Myocyte (in vitro differentiated cells): ENCODE measurements around the gene JARID2. TPM values are rescaled to one million over a fixed set of nuclear protein-coding genes. Genes with fewer than 3 reads are reported as not detected.

Source experiments
- DNase-seq: peaks from one replicate; pipeline ENCODE4 v3.0.0-alpha.2; 2012; ENCODE audit warnings: low read depth
- total RNA-seq: library from RNA; depleted of rRNA; stranded (reverse); fragments of >200 nt; gene quantifications from 2 replicates; pipeline ENCODE4 v1.2.3, GENCODE V29; 2014

The JARID2 gene
- total RNA-seq, 1 donor from 2014 or later: 10.1 TPM

DNA sequence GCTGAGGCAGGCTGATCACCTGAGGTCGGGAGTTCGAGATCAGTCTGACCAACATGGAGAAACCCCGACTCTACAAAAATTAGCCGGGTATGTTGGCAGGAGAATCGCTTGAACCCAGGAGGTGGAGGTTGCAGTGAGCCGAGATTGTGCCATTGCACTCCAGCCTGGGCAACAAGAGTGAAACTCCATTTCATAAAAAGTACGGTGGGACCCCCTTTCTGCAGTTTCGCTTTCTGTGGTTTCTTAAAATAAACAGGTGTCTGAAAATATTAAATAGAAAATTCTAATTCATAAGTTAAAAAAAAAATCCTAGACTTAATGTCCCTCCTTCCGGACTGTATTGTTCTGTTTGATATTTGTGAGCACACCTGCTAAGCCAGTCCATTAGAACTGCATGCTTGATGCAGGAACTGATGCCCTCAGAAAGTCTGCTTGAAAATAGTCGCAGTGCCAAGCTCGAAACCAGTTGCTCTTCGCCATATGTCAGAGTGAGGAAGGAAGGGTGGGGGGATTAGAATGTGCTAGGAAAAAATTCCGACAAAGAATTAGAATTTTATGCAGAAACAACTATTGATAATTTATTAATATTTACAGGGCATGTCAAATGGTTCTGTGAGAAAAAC, 85.9 kb downstream of the JARID2 start:
- no peak for DNase-seq

DNA sequence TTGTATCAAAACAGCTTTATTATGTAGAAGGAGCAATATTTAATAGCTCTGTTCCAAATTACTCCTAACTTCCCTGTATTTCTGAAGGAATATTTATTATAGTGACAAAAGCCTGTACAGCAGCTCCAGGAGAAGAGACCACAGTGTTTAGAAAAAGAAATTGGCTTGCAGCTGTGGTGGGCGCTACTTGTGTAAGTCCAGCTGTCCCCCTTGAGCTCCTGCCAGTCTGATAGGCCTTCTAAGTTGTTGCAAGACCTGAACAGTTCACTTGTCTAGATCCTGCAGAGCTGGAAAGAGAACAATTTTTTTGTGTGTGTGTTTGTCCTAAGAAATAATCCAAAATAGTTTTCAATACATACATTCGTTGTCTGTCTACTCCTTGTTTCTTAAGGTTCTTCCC, 86.6 kb downstream of the JARID2 start:
- peak; percentile 84 for DNase-seq

- no peak for DNase-seq
These were observed 89.5 kb downstream of the JARID2 start for GRCh38 chr6:15335385-15335784.

DNA sequence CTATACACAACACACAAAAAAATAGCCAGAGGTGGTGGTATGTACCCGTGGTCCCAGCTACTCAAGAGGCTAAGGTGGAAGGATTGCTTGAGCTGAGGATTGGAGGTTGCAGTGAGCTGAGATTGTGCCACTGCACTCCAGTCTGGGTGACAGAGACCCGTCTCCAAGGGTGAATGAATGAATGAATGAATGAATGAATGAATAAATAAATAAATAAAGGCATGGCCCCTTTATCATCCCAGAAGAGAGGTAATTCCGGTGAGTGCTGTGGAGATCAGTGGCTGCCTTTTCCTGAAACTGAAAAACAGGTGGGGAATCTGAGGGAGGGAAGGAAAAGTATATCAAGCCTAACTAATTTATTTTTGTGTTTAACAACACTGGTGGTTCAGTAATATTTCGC, 90.0 kb downstream of the JARID2 start:
- DNase-seq: no peak

GRCh38 chr6:15336900-15337560, 91.2 kb downstream of the JARID2 start:
- DNase-seq: no peak

DNA sequence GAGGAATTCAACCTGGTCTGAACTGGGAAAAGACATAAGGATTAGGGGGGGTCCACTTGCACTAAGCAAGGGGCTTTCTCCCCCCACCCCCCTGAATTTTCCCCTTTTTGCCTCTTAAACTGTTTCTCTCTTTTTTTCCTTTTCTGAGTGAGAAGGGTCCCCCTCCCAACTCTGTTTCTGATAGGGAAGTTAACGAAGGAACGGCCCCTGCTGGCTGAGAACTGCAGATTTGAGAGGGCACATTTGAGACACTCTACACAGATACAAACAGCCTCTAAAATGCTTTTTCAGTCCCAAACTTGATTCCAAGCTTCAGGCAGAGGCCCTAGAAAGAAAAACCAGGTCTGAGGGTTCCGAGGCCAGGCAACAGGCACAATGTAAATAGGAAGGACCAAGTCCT, 91.7 kb downstream of the JARID2 start:
- DNase-seq: no peak

GRCh38 chr6:15338476-15338875, 92.6 kb downstream of the JARID2 start:
- no peak for DNase-seq

- DNase-seq: no peak
These were observed 93.2 kb downstream of the JARID2 start for GRCh38 chr6:15339081-15339480.

GRCh38 chr6:15340105-15340601, 94.3 kb downstream of the JARID2 start:
- no peak for DNase-seq

- no peak for DNase-seq
These were observed 94.9 kb downstream of the JARID2 start for GRCh38 chr6:15340775-15341174.

GRCh38 chr6:15341311-15342001, 95.6 kb downstream of the JARID2 start:
- DNase-seq: no peak

DNA sequence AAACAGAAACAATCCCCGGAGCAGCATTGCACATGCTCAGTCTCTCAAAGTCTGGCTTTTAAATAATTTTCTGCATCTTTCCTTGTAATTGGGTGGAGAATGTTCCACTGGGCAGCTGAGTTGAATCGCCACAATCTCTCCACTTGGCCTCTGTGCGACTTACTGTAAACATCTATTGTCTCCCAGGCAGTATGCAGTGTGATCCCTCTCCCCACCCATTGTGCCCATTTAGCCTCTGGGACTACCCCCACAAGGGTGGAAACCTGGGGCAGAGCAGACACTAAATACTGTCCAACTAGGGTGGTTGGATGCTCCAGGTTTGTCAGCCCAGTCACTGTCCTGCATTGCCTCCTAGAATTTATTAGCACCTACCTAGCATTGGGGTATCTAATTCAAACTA, 96.2 kb downstream of the JARID2 start:
- no peak for DNase-seq

DNA sequence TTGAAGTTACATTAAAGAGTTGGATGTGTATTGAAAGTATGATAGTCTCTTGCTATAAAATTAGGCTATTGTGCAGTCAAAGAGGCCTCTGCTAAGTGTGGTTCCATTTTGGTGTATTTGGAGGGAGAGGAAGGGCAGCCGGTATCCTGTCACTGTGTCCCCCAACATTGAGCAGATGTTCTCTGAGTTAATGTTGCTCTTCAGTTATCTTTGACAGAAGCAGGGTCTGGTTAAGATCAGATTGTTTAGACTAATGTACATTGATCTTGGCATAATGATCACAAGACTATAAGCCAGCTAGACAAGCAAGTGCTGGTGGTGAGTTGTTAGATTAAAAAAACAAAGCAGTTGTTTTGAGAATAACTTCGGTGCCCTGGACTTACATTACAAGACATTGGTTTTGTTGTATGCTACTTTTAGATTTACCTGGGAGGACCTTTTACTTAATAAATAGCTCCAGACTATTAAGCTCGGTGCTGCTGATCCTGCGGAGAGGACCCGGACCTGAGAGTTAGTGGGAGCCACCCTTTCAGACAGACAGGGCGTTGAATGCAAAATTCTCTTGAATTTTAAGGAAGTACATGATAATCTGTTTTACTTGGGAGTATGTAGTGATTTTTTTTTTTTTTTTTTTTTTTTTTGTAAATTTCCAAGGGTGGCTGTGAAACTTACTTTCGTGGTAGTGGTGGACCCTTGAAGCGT, 97.8 kb downstream of the JARID2 start:
- no peak for DNase-seq

GRCh38 chr6:15344192-15344519, 98.3 kb downstream of the JARID2 start:
- DNase-seq: no peak

GRCh38 chr6:15344831-15345230, 99.0 kb downstream of the JARID2 start:
- no peak for DNase-seq

DNA sequence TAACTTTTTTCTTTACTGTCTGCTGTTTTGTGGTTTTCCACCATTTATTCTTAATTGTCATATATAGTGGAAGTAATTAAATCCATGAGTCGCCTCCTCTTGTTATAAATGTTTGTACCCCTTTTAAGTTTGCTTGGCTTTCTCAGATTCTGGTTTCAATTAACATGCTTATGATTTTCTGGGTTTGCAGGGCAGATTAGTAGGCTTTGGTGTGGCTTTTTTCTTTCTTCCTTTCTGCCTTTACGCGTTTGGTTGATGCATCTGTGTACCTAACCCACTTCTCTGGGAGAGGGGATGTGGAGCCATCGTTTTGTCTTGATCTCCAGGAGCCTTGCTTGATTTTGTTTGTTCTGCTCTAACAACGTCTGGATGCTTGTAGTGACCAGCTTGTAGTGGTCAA, 100.4 kb downstream of the JARID2 start:
- no peak for DNase-seq

DNA sequence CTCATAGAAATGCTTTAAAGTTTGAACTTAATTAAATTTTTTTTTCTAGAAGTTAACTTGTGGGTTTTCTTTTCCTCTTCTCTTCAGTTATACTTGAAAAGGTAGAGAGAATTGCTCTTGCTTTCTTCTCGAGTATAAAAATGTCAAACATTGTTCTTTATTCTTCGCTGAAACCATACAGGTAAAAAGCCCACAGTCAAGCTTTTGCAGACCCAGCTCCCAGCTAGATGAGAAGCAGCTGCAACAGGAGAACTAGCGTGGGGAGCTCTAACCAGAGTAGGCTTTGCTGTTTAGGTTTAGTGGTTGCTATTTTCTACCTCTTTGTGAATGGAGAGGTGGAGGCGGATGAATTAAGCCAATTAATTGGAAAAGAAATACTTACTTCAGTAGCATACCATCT, 102.7 kb downstream of the JARID2 start:
- DNase-seq: no peak

DNA sequence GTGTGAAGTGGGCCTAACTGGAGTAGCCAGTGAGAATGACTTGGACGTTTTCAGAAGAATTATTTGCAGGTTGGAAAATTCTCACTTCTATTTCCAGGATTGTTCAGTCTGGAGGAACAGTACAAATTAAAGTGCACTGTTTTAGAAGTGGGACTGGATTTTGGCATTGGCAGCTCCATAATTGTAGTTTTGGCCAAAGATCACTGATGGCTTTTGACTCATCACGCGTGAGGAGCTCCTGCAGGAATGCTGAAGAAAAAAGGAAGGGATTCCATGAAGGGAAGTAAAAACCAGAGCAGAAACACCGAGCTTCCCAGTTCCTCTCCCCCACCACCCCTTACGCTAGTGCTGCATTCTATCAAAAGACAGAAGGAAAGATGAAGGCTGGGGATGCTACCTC, 103.5 kb downstream of the JARID2 start:
- no peak for DNase-seq

- DNase-seq: no peak
These were observed 104.7 kb downstream of the JARID2 start for GRCh38 chr6:15350386-15351083.

DNA sequence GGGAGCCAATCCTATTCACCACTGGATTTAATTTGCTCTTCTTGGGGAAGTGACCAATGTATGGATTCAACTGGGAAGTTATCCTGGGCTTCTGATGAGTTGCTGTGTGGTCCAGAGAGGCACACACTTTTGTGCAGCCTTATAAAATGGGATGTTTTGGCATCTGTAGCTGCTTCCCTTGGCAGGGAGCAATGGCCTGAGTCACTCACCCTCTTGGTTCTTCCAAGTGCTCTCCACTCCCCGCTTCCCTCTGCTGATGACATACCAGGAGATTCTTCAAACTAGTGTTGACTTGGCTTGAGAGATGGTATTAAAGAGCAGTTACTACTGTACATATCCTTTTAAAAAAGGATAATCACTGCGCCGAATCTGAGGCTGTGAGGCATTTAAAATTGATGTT, 105.8 kb downstream of the JARID2 start:
- peak; percentile 54 for DNase-seq

DNA sequence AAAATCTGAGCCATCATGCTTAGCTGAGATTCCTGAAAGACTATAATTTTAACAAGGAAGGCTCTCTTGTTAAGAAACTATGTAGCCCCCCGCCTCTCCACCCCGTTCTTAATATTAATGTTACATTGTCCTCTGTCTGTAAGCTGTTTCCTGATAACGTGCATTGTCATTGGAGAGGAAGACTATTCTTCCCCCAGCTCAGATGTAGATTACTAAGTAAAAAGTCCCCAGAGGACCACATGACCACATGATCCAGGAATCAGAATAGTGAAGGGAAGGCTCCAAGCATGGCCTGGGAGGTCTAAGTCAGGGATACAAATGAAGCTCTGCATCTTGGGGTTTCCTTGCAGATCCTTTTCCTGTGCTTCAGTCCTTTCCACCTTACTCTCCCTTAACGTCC, 106.4 kb downstream of the JARID2 start:
- no peak for DNase-seq
